H1 (cell line): ENCODE measurements around the gene NIPAL3. TPM values are rescaled to one million over a fixed set of nuclear protein-coding genes. Genes with fewer than 3 reads are reported as not detected.

Source experiments
- CTCF ChIA-PET: fragments of 300-600 bp; sonication (Branson Sonifier 250); formaldehyde crosslinking; loops from one replicate; lab custom pipeline; 2021; ENCODE audit not compliant: partially characterized antibody; lab: Charles Lee
- POLR2A ChIA-PET: fragments of 300-600 bp; sonication (Branson Sonifier 250); formaldehyde crosslinking; loops from one replicate; lab custom pipeline; 2021; ENCODE audit warnings: inconsistent platforms; ENCODE audit not compliant: partially characterized antibody; lab: Charles Lee
- DNase-seq, 2 experiments: peaks; one replicate each; pipeline versions ENCODE4 v3.0.0 to v3.0.0-alpha.2; 2010 to 2022; ENCODE audit warnings: low spot score in 2 of 2, low read depth in 1 of 2, mixed read lengths in 1 of 2
- FAIRE-seq: peaks from 2 replicates; lab custom pipeline; 2011; peaks lifted over from hg19 to GRCh38; lab: Jason Lieb, UNC
- H2AFZ ChIP-seq: 2 replicates; pipeline ENCODE4 v1.8.1; 2012; ENCODE audit warnings: low read length, inconsistent platforms
- H2AK5ac ChIP-seq: 2 replicates; pipeline ENCODE4 v1.6.1; 2013; ENCODE audit warnings: low read depth, low read length
- H2BK120ac ChIP-seq: replicated peaks from 2 replicates; pipeline ENCODE3; 2013; ENCODE audit warnings: low read depth, low read length, inconsistent platforms
- H2BK12ac ChIP-seq: 2 replicates; pipeline ENCODE4 v1.6.1; 2013; ENCODE audit warnings: low read depth, low read length
- H2BK15ac ChIP-seq: 2 replicates; pipeline ENCODE4 v1.6.1; 2013; ENCODE audit warnings: low read length
- H2BK20ac ChIP-seq: 2 replicates; pipeline ENCODE4 v1.6.1; 2013; ENCODE audit warnings: low read length
- H2BK5ac ChIP-seq: 2 replicates; pipeline ENCODE4 v1.6.1; 2013; ENCODE audit warnings: low read depth, low read length
- H3K14ac ChIP-seq: 2 replicates; pipeline ENCODE4 v1.6.1; 2013; ENCODE audit warnings: inconsistent platforms; ENCODE audit not compliant: insufficient read length
- H3K18ac ChIP-seq: 2 replicates; pipeline ENCODE4 v1.6.1; 2013; ENCODE audit warnings: low read length; ENCODE audit errors: extremely low read depth
- H3K23ac ChIP-seq: 2 replicates; pipeline ENCODE4 v1.6.1; 2013; ENCODE audit warnings: inconsistent platforms; ENCODE audit not compliant: insufficient read length
- H3K23me2 ChIP-seq: 2 replicates; pipeline ENCODE4 v1.6.1; 2013; ENCODE audit warnings: low read depth, low read length
- H3K27ac ChIP-seq: 2 replicates; pipeline ENCODE4 v1.6.1; 2011; ENCODE audit warnings: low read depth, low read length, inconsistent platforms
- H3K27me3 ChIP-seq, 4 experiments: replicated peaks in 1 of 4; 1 replicate in 1 of 4; 2 replicates in 3 of 4; pipeline versions ENCODE4 v1.6.1 to v1.8.1; 2011 to 2013; ENCODE audit warnings: low read length in 3 of 4, mild to moderate bottlenecking in 3 of 4, inconsistent platforms in 2 of 4, mixed read lengths in 2 of 4, moderate library complexity in 1 of 4; ENCODE audit not compliant: control insufficient read depth in 3 of 4, insufficient read depth in 3 of 4; ENCODE audit errors: extremely low read depth in 1 of 4
- H3K36me3 ChIP-seq, 4 experiments: 2 replicates each; pipeline versions ENCODE4 v1.6.1 to v1.8.1; 2011 to 2013; ENCODE audit warnings: mild to moderate bottlenecking in 4 of 4, low read length in 3 of 4, moderate library complexity in 2 of 4, control low read depth in 1 of 4, inconsistent platforms in 1 of 4; ENCODE audit not compliant: insufficient read depth in 4 of 4, control insufficient read depth in 2 of 4
- H3K4ac ChIP-seq: replicated peaks from 2 replicates; pipeline ENCODE3; 2013; ENCODE audit warnings: low read length, low read depth, mixed read lengths, inconsistent platforms; ENCODE audit not compliant: insufficient read length
- H3K4me1 ChIP-seq, 4 experiments: replicated peaks in 1 of 4; 1 replicate in 1 of 4; 2 replicates in 3 of 4; pipeline versions ENCODE4 v1.6.1 to v1.8.1; 2011 to 2013; ENCODE audit warnings: low read length in 3 of 4, inconsistent platforms in 2 of 4, mixed read lengths in 1 of 4; ENCODE audit not compliant: insufficient read depth in 4 of 4, control insufficient read depth in 3 of 4
- H3K4me2 ChIP-seq, 2 experiments: 2 replicates each; pipeline versions ENCODE4 v1.6.1 to v1.8.1; 2011 to 2013; ENCODE audit warnings: low read depth in 2 of 2, low read length in 2 of 2, control low read depth in 1 of 2, inconsistent platforms in 1 of 2, mild to moderate bottlenecking in 1 of 2; ENCODE audit not compliant: insufficient read depth in 1 of 2
- H3K4me3 ChIP-seq, 4 experiments: fragments of 200-600, 300-600 bp in 1 of 4; sonication (generic), shearing (Covaris generic), sonication (Bioruptor Twin) in 1 of 4; 2 replicates each; pipeline versions ENCODE4 v1.5.1 to v1.8.1; 2011 to 2016; ENCODE audit warnings: low read length in 4 of 4, low read depth in 3 of 4, control low read depth in 2 of 4, inconsistent platforms in 2 of 4, mild to moderate bottlenecking in 2 of 4, mixed read lengths in 1 of 4, moderate library complexity in 1 of 4; ENCODE audit not compliant: insufficient read depth in 2 of 4; ENCODE audit errors: extremely low read depth in 1 of 4
- H3K56ac ChIP-seq: replicated peaks from 2 replicates; pipeline ENCODE3; 2013; ENCODE audit warnings: low read depth, mild to moderate bottlenecking, mixed read lengths, low read length, inconsistent platforms; ENCODE audit not compliant: insufficient read length
- H3K79me1 ChIP-seq: 2 replicates; pipeline ENCODE4 v1.6.1; 2013; ENCODE audit warnings: low read depth, low read length, control low read depth
- H3K79me2 ChIP-seq, 2 experiments: 2 replicates each; pipeline versions ENCODE4 v1.6.1 to v1.8.1; 2012 to 2013; ENCODE audit warnings: low read length in 2 of 2, mild to moderate bottlenecking in 2 of 2, inconsistent platforms in 1 of 2; ENCODE audit not compliant: insufficient read depth in 2 of 2, control insufficient read depth in 1 of 2
- H3K9ac ChIP-seq, 4 experiments: replicated peaks in 1 of 4; 1 replicate in 1 of 4; 2 replicates in 3 of 4; pipeline versions ENCODE4 v1.6.1 to v1.8.1; 2011 to 2013; ENCODE audit warnings: low read depth in 3 of 4, low read length in 3 of 4, control low read depth in 2 of 4, mild to moderate bottlenecking in 2 of 4, moderate library complexity in 2 of 4, inconsistent platforms in 1 of 4; ENCODE audit errors: extremely low read depth in 1 of 4
- H3K9me3 ChIP-seq, 2 experiments: 2 replicates each; pipeline versions ENCODE4 v1.6.1 to v1.8.1; 2012 to 2013; ENCODE audit warnings: mild to moderate bottlenecking in 2 of 2, moderate library complexity in 2 of 2, control low read depth in 1 of 2, inconsistent platforms in 1 of 2, low read depth in 1 of 2, low read length in 1 of 2, mixed read lengths in 1 of 2; ENCODE audit not compliant: insufficient read depth in 2 of 2
- H4K20me1 ChIP-seq, 2 experiments: replicated peaks in 1 of 2; 2 replicates each; pipeline versions ENCODE3 to v1.8.1; 2011 to 2013; ENCODE audit warnings: inconsistent platforms in 2 of 2, low read length in 2 of 2, mild to moderate bottlenecking in 1 of 2; ENCODE audit not compliant: insufficient read depth in 2 of 2, control insufficient read depth in 1 of 2
- H4K5ac ChIP-seq: 2 replicates; pipeline ENCODE4 v1.6.1; 2013; ENCODE audit warnings: low read length, low read depth, mixed read lengths, inconsistent platforms; ENCODE audit not compliant: insufficient read length
- H4K8ac ChIP-seq: 2 replicates; pipeline ENCODE4 v1.8.0; 2013; ENCODE audit warnings: mild to moderate bottlenecking, moderate library complexity, low read length, inconsistent platforms; ENCODE audit not compliant: insufficient read depth; ENCODE audit errors: extremely low read depth
- H4K91ac ChIP-seq: replicated peaks from 2 replicates; pipeline ENCODE3; 2013; ENCODE audit warnings: low read length, mixed read lengths, inconsistent platforms; ENCODE audit not compliant: insufficient read length
- GABPA ChIP-seq: IDR thresholded peaks from 2 replicates; pipeline ENCODE4 v1.6.1; 2011; ENCODE audit warnings: mild to moderate bottlenecking, low read length, moderate library complexity, borderline replicate concordance; ENCODE audit not compliant: insufficient read depth
- SP4 ChIP-seq: IDR thresholded peaks from 2 replicates; pipeline ENCODE4 v1.6.1; 2012; ENCODE audit warnings: low read length, inconsistent platforms
- SRF ChIP-seq: IDR thresholded peaks from 2 replicates; pipeline ENCODE4 v1.6.1; 2011; ENCODE audit warnings: mild to moderate bottlenecking, low read depth, low read length, moderate library complexity
- WGBS, 2 experiments: shearing (Covaris generic) in 1 of 2; methylation state at CpG; one replicate each; pipeline versions ENCODE4 v1.1.6 to v1.1.7; 2013 to 2015; ENCODE audit warnings: low lambda C conversion rate in 2 of 2, mixed read lengths in 2 of 2, inconsistent platforms in 1 of 2, low coverage in 1 of 2, missing lambda C conversion rate in 1 of 2; ENCODE audit not compliant: insufficient replicate concordance in 2 of 2, insufficient coverage in 1 of 2, insufficient read length in 1 of 2; ENCODE audit errors: extremely low coverage in 1 of 2, missing lambda C conversion rate in 1 of 2; 5-methylcytosine and 5-hydroxymethylcytosine counted together
- polyA plus RNA-seq, 7 experiments: library from polyadenylated mRNA; depleted of rRNA in 3 of 7; stranded (reverse) in 5 of 7; unstranded in 2 of 7; fragments of >200 nt in 5 of 7; fragments of 200-250 nt in 2 of 7; gene quantifications; 1 replicate in 5 of 7; 2 replicates in 1 of 7; 4 replicates in 1 of 7; pipeline versions ENCODE4 v1.2.1 to v1.2.3, GENCODE V29; 2011 to 2013; ENCODE audit warnings: missing spikeins in 2 of 7, mixed read lengths in 2 of 7
- total RNA-seq: library from RNA; stranded (reverse); fragmentation: NEBNext Ultra II Directional; extraction: Animal tissue kit (Norgen Biotek cat#: 25700); gene quantifications from 2 replicates; pipeline ENCODE4 v1.2.1, GENCODE V29; 2021

The NIPAL3 gene
- total and polyA plus RNA-seq, 2 of the 8 experiments (the other 6 are each of a cell fraction or from before 2014, with no cell fraction given) = 8.8 to 11.0 TPM

GRCh38 chr1:24517898-24518297 lies 102.3 kb downstream of the NIPAL3 start:
- ChIA-PET POLR2A (no interaction called here), CTCF (interaction anchor here (0.6 to 10.9 kb wide), 5 partner anchors 10 to 208 kb away, joined by 3 to 85 read pairs (median 3); no protein-coding TSS in a partner anchor)
- H2AK5ac ChIP-seq = no peak overlapping the region
- H2BK5ac ChIP-seq = no peak overlapping the region
- no peak overlapping the region for H3K9ac ChIP-seq
- no peak overlapping the region for H3K23ac ChIP-seq
- FAIRE-seq (no peak), DNase-seq (no peak)
- H4K5ac ChIP-seq = no peak overlapping the region
- no peak overlapping the region for H4K8ac ChIP-seq
- no peak overlapping the region for H3K18ac ChIP-seq
- H4K20me1 ChIP-seq = no peaks in the 10 kb centered on the region
- H3K4me1 ChIP-seq = no peaks in the 10 kb centered on the region; a peak in 1 of 7 replicates
- no peak overlapping the region for H2AFZ ChIP-seq
- WGBS, 2 experiments = 95% methylated on average over 4 of the region's 4 CpGs; no CpG with 5 or more reads in 1 of the 2 experiments
- H3K4ac ChIP-seq = no peak overlapping the region
- H3K4me2 ChIP-seq = no peak overlapping the region
- H3K23me2 ChIP-seq = no peaks in the 10 kb centered on the region
- no peak for TF ChIP-seq SRF
- no peak for TF ChIP-seq SP4
- TF ChIP-seq GABPA = no peak
- H3K27me3 ChIP-seq = no peaks in the 10 kb centered on the region; a peak in 1 of 7 replicates
- no peaks in the 10 kb centered on the region for H3K36me3 ChIP-seq
- no peak overlapping the region for H3K56ac ChIP-seq
- H2BK120ac ChIP-seq = no peak overlapping the region
- no peaks in the 10 kb centered on the region for H3K79me1 ChIP-seq
- no peak overlapping the region for H2BK20ac ChIP-seq
- H3K79me2 ChIP-seq = no peaks in the 10 kb centered on the region
- H3K9me3 ChIP-seq = no peaks in the 10 kb centered on the region
- H3K27ac ChIP-seq = no peak overlapping the region
- no peak overlapping the region for H2BK15ac ChIP-seq
- H4K91ac ChIP-seq = no peak overlapping the region
- no peak overlapping the region for H3K14ac ChIP-seq
- H2BK12ac ChIP-seq = no peak overlapping the region
- H3K4me3 ChIP-seq = no peak overlapping the region
